PC-3 (cell line): ENCODE results near the gene ATG7. TPM values are rescaled to one million over a fixed set of nuclear protein-coding genes. Genes with fewer than 3 reads are reported as not detected.

Experiments
- ATAC-seq: fragments of 200-7000 bp; cut with Tn5 transposase; 2 replicates; pipeline ENCODE4 v1.9.1; 2020; ENCODE audit warnings: mild to moderate bottlenecking, moderate library complexity
- BruUV-seq: library from RNA; stranded (reverse); fragments of 400-500 nt; replicated peaks from 2 replicates; lab custom pipeline; 2021; lab: Mats Ljungman, UMichigan
- CTCF ChIA-PET: fragments of 300-600 bp; sonication (Branson Sonifier 250); formaldehyde crosslinking; loops from one replicate; lab custom pipeline; 2022; ENCODE audit warnings: antibody characterized with exemption; lab: Charles Lee
- POLR2A ChIA-PET: fragments of 300-600 bp; sonication (Branson Sonifier 250); formaldehyde crosslinking; loops from one replicate; lab custom pipeline; 2022; ENCODE audit warnings: antibody characterized with exemption; ENCODE audit not compliant: unreplicated experiment; lab: Charles Lee
- DNase-seq: peaks from one replicate; pipeline ENCODE4 v3.0.0-alpha.2; 2015
- H2AFZ ChIP-seq: fragments of 300-600 bp; sonication (generic); 2 replicates; pipeline ENCODE4 v1.6.0; 2016; ENCODE audit warnings: antibody characterized with exemption, low read length
- H3F3A ChIP-seq: fragments of 300-600 bp; sonication (generic); one replicate; pipeline ENCODE4 v1.6.0; 2017; ENCODE audit warnings: antibody characterized with exemption, low read length, control low read depth, mild to moderate bottlenecking; ENCODE audit not compliant: unreplicated experiment
- H3K27ac ChIP-seq: fragments of 300-600 bp; sonication (generic); 2 replicates; pipeline ENCODE4 v1.5.1; 2016; ENCODE audit warnings: mild to moderate bottlenecking, low read length
- H3K27me3 ChIP-seq: fragments of 300-600 bp; sonication (generic); 2 replicates; pipeline ENCODE4 v1.6.1; 2016; ENCODE audit warnings: low read length, mixed read lengths
- H3K36me3 ChIP-seq: fragments of 300-600 bp; sonication (generic); 2 replicates; pipeline ENCODE4 v1.6.1; 2016; ENCODE audit warnings: low read depth, mixed run types, low read length, mixed read lengths
- H3K4me1 ChIP-seq: fragments of 300-600 bp; sonication (generic); 2 replicates; pipeline ENCODE4 v1.5.1; 2016; ENCODE audit warnings: low read length; ENCODE audit not compliant: insufficient read depth
- H3K4me2 ChIP-seq: fragments of 300-600 bp; sonication (generic); 2 replicates; pipeline ENCODE4 v1.6.0; 2016; ENCODE audit warnings: low read length
- H3K4me3 ChIP-seq: fragments of 300-600 bp; sonication (generic); 2 replicates; pipeline ENCODE4 v1.5.1; 2016; ENCODE audit warnings: mild to moderate bottlenecking, low read length, mixed read lengths
- H3K79me2 ChIP-seq: fragments of 300-600 bp; sonication (generic); 2 replicates; pipeline ENCODE4 v1.6.1; 2017; ENCODE audit warnings: low read length, mixed read lengths
- H3K9ac ChIP-seq: fragments of 300-600 bp; sonication (generic); 2 replicates; pipeline ENCODE4 v1.6.0; 2016; ENCODE audit warnings: mild to moderate bottlenecking, low read length
- H3K9me2 ChIP-seq: fragments of 300-600 bp; sonication (generic); replicated peaks from 2 replicates; pipeline ENCODE4 v1.6.1; 2016; ENCODE audit warnings: mixed run types, low read length, mixed read lengths
- H3K9me3 ChIP-seq: fragments of 300-600 bp; sonication (generic); 2 replicates; pipeline ENCODE4 v1.6.1; 2016; ENCODE audit warnings: low read length, mixed read lengths
- H4K20me1 ChIP-seq: fragments of 300-600 bp; sonication (generic); 2 replicates; pipeline ENCODE4 v1.6.1; 2016; ENCODE audit warnings: low read length, mixed read lengths
- CTCF ChIP-seq: fragments of 300-600 bp; sonication (generic); conservative IDR thresholded peaks from 2 replicates; pipeline ENCODE4 v1.5.1; 2017; ENCODE audit warnings: antibody characterized with exemption, low read depth, mild to moderate bottlenecking, low read length
- EZH2 ChIP-seq: fragments of 300-600 bp; sonication (generic); IDR thresholded peaks from one replicate; pipeline ENCODE4 v1.6.1; 2017; ENCODE audit warnings: antibody characterized with exemption, mild to moderate bottlenecking, low read length; ENCODE audit not compliant: unreplicated experiment
- EZH2phosphoT487 ChIP-seq: fragments of 300-600 bp; sonication (generic); IDR thresholded peaks from 2 replicates; pipeline ENCODE4 v1.6.1; 2018; ENCODE audit warnings: mild to moderate bottlenecking, antibody characterized with exemption, low read length, borderline replicate concordance
- intact Hi-C: fragments of 100-400 bp; cut with micrococcal nuclease; formaldehyde crosslinking; loops from 2 replicates; pipeline ENCODE4 v1.9.0; 2023
- total RNA-seq: library from RNA; depleted of rRNA; stranded (reverse); fragments of >200 nt; gene quantifications from 2 replicates; pipeline ENCODE4 v1.2.3, GENCODE V29; 2014

The ATG7 gene
- total RNA-seq, 1 experiment from 2014 or later: 36.5 TPM

- POLR2A ChIA-PET: no interaction called here
- no peaks in the 10 kb centered on the region for H3K9me3 ChIP-seq
Observed at GRCh38 chr3:11392014-11392859, 120.0 kb downstream of the ATG7 start.

GRCh38 chr3:11392860-11393114 is 120.6 kb downstream of the ATG7 start:
- no peak for TF ChIP-seq CTCF
- no peak for TF ChIP-seq EZH2
- TF ChIP-seq EZH2phosphoT487: no peak
- Histone ChIP-seq H3K9me2 (no peaks in the 10 kb centered on the region), H3K4me3 (no peak overlapping the region), H2AFZ (no peak overlapping the region), H3K4me1 (no peaks in the 10 kb centered on the region), H3K9ac (no peak overlapping the region), H4K20me1 (no peaks in the 10 kb centered on the region), H3K9me3 (no peaks in the 10 kb centered on the region), H3K4me2 (no peak overlapping the region), H3K27me3 (no peaks in the 10 kb centered on the region), H3K27ac (no peak overlapping the region), H3K36me3 (no peaks in the 10 kb centered on the region), H3K79me2 (no peaks in the 10 kb centered on the region), H3F3A (no peaks in the 10 kb centered on the region)
- ChIA-PET POLR2A (interaction anchor here (0.6 kb wide), 1 partner anchor 41 kb away, joined by 5 read pairs; no protein-coding TSS in a partner anchor), CTCF (no interaction called here)
- intact Hi-C loops: no loop called here
- DNase-seq (no peak), ATAC-seq (no peak)
- no TSS peak for BruUV-seq

More at GRCh38 chr3:11392014-11392859, 120.0 kb downstream of the ATG7 start:
- DNase-seq (no peak), ATAC-seq (no peak)
- BruUV-seq: no TSS peak
- no peaks in the 10 kb centered on the region for H3K79me2 ChIP-seq
- H3K27ac ChIP-seq: no peak overlapping the region
- intact Hi-C loops: no loop called here
- no peaks in the 10 kb centered on the region for H4K20me1 ChIP-seq
- TF ChIP-seq EZH2phosphoT487 (no peak), CTCF (no peak), EZH2 (no peak)
- H3K4me3 ChIP-seq: no peak overlapping the region
- H3K4me1 ChIP-seq: no peaks in the 10 kb centered on the region
- no peaks in the 10 kb centered on the region for H3K9me2 ChIP-seq
- no peak overlapping the region for H3K4me2 ChIP-seq
- CTCF ChIA-PET: no interaction called here
- no peak overlapping the region for H2AFZ ChIP-seq
- no peak overlapping the region for H3K9ac ChIP-seq
- no peaks in the 10 kb centered on the region for H3F3A ChIP-seq
- no peaks in the 10 kb centered on the region for H3K27me3 ChIP-seq
- H3K36me3 ChIP-seq: no peaks in the 10 kb centered on the region

GRCh38 chr3:11393401-11393800 is 121.2 kb downstream of the ATG7 start:
- Histone ChIP-seq H3K36me3 (no peaks in the 10 kb centered on the region), H3K9me2 (no peaks in the 10 kb centered on the region), H3K9ac (no peak overlapping the region), H3K27ac (no peak overlapping the region), H3K4me2 (no peak overlapping the region), H3K9me3 (no peaks in the 10 kb centered on the region), H4K20me1 (no peaks in the 10 kb centered on the region), H3F3A (no peaks in the 10 kb centered on the region), H3K27me3 (no peaks in the 10 kb centered on the region), H3K79me2 (no peaks in the 10 kb centered on the region), H2AFZ (no peak overlapping the region), H3K4me1 (no peaks in the 10 kb centered on the region), H3K4me3 (no peak overlapping the region)
- CTCF ChIA-PET: no interaction called here
- BruUV-seq: no TSS peak
- no peak for ATAC-seq
- POLR2A ChIA-PET: interaction anchor here (0.6 kb wide), 1 partner anchor 41 kb away, joined by 5 read pairs; no protein-coding TSS in a partner anchor
- intact Hi-C loops: no loop called here
- TF ChIP-seq CTCF: no peak
- TF ChIP-seq EZH2phosphoT487: no peak
- TF ChIP-seq EZH2: no peak
- DNase-seq: no peak
